Right renal pelvis (tissue), 4 donors: ENCODE data around the gene ZNF280D. TPM values are rescaled to one million over a fixed set of nuclear protein-coding genes. Genes with fewer than 3 reads are reported as not detected.

Experiments used
- DNase-seq, 4 donors: peaks; one replicate each; pipeline ENCODE4 v3.0.0-alpha.2; 2013; ENCODE audit warnings: low read depth in 4 of 4, low spot score in 3 of 4, missing footprints in 1 of 4
- polyA plus RNA-seq, 4 donors: library from polyadenylated mRNA; unstranded; fragments of 120-200 nt; gene quantifications; one replicate each; pipeline ENCODE4 v1.2.1, GENCODE V29; 2013; ENCODE audit not compliant: insufficient read length in 4 of 4

Gene ZNF280D
- polyA plus RNA-seq, 4 donors, result 37.5 to 52.0 (median 48.4) TPM

DNA sequence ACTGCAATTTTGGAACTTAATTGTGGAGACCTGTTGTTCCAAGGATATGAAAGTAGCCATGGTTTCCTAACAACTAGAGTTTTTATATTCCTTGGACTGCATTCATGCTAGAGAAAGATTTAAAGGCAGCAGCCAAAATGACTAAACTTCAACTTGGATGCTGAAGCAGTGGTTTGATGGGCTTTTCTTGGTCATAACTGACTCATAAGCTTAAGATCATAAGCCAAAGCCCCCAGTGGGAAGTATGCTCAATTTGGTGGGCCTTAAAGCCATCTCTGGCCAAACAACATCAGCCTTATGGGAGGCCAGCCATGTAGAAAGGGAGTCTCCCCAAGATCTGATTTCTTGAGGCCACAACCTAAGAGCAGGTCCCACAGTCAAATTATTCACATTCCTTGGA lies 80.2 kb downstream of the ZNF280D start:
- no peak for DNase-seq

- no peak for DNase-seq
These were observed 85.0 kb downstream of the ZNF280D start for GRCh38 chr15:56648311-56648710.

GRCh38 chr15:56640549-56640948 lies 92.8 kb downstream of the ZNF280D start:
- no peak for DNase-seq

- no peak for DNase-seq
These were observed 93.2 kb downstream of the ZNF280D start for GRCh38 chr15:56640127-56640526.

DNA sequence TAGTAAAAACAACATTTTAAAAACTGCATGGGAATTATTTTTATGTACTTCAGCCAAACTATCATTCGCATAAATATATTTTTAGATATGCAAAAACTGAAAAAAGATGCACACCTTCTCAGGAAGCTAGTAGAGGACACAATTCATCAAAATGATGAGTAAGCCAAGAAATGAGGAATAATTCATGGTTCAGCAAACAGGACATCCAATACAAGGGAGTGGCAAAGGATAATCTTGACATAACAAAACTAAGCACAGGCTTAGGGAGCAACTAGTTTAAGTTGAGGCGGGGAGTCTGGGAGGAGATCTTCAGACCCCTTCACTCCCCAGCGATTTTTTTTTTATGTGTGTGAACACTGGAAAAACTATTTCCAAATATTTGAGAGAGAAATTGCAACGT lies 93.7 kb downstream of the ZNF280D start:
- no peak for DNase-seq

- DNase-seq, result no peak
These were observed 101.5 kb downstream of the ZNF280D start for GRCh38 chr15:56631765-56632164.

- no peak for DNase-seq
These were observed 104.3 kb downstream of the ZNF280D start for GRCh38 chr15:56628893-56629532.

- DNase-seq, result no peak
These were observed 113.4 kb downstream of the ZNF280D start for GRCh38 chr15:56619887-56620286.

- no peak for DNase-seq
These were observed 115.7 kb downstream of the ZNF280D start for GRCh38 chr15:56617628-56618027.

DNA sequence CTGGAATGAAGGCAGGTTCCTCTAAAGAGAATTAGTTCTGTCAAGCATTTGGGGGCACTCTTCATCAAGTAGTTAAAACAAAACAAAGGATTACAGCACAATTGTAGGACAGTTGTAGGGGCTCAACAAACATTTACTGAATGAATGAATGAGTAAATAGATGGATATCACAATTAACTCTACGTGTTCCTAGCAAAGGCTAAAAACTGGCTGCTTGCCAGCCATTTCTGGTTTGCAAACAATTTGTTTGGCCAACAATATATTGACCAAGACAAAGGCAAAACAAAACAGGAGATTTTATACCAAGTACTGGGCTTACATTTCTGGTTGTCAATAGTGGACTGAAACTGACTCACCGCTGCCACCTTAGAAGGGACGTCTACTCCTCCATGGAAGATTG lies 116.8 kb downstream of the ZNF280D start:
- no peak for DNase-seq

DNA sequence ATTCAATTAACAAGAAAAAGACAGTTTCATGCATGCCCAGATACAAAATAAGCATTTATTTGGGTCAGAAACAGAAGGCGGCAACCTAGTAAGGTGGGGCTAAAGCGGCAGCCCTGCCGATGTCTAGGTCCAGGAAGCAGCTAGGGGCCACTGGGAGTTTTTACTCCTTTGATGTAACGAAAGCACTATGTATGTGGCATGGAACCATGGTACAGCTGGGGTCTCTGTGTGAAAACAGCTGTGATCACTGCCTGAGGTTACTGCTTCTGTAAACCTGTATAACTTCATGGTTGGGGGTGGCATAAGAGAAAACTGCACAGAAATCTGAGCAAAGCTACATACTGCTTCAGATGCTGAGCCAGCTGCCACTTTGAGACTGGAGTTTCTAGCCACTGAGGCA lies 119.5 kb downstream of the ZNF280D start:
- DNase-seq, result no peak

- DNase-seq, result no peak
These were observed 124.3 kb downstream of the ZNF280D start for GRCh38 chr15:56608993-56609392.

- no peak for DNase-seq
These were observed 125.0 kb downstream of the ZNF280D start for GRCh38 chr15:56608140-56608778.

DNA sequence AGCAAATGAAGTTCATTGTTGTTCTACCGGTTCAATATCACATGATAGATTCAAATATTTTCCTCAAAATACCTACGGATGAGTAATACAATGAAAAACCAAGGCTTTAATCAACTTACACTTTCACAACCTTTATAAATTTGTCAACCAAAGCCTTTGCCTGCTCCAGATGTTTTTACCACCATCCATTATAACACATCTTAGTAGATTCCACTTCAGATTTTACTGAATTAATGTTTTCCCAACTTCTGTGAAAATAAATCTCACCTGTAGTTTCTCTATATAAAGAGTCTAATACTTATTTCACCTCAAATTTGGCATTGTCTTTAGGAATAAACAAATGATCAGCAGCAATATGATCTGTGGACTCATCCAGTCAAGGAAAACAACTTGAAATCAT lies 131.1 kb downstream of the ZNF280D start:
- no peak for DNase-seq

GRCh38 chr15:56600380-56600779 lies 132.9 kb downstream of the ZNF280D start:
- DNase-seq, result no peak

GRCh38 chr15:56598991-56599390 lies 134.3 kb downstream of the ZNF280D start:
- no peak for DNase-seq

DNA sequence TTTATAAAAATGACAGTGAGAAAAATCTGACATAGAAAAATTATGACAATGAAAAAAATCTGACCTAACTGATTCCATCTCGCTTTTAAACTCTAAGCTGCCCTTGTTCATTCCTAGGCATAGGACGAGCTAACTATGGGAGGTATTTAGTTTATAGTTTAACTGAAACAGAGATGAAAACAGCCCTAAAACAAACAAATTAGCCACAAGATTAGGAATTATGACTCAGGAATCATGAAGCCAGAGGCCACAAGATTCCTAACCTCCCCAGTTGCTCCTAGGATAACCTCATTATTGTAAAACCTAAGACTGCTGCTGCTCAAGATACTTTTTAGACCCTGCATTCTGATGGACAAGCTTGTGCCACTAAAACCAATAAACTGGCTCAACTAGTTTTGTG lies 145.6 kb downstream of the ZNF280D start:
- DNase-seq, result no peak

DNA sequence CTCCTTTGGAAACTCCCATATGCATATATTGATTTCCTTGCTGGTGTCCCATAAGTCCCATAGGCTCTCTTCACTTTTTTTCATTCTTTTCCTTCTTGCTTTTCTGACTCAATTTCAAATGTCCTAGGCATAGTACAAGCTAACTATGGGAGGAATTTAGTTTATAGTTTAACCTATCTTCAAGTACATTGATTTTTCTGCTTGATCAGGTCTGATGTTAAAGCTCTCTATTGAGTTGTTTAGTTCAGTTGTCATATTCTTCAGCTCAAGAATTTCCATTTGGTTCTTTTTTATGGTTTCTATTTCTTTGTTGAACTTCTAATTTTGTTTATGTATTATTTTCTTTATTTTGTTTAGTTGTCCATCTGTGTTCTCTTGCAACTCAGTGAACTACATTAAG lies 147.1 kb downstream of the ZNF280D start:
- DNase-seq, result no peak

DNA sequence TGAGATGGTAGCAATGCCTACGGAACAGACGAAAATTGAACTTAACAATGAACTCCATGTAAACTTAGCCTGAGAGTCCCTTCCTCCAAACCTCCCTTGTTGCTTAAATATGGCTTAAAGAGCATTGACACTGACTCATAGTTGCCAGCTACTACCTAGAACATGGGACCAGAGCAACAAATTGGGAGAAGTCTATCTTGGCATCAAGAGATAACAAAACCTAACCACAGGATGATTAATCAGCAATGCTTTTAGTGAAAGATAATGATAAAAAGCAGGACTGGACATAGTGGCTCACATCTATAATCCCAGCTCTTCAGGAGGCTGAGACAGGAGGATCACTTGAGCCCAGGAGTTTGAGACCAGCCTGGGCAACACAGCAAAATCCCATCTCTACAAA lies 150.5 kb downstream of the ZNF280D start:
- DNase-seq, result no peak
